SK-N-SH treated with all-trans-retinoic acid at 6 μM for 48 hours (cell line): ENCODE results near the gene WIPF1.

Source experiments
- ATAC-seq: fragments of 200-7000 bp; cut with Tn5 transposase; 3 replicates; pipeline ENCODE4 v1.9.1; 2020; ENCODE audit warnings: mild to moderate bottlenecking, moderate library complexity
- ARNTL ChIP-seq: fragments of 450-650 bp; formaldehyde crosslinking; IDR thresholded peaks from 2 replicates; pipeline ENCODE4 v1.5.0; 2020; ENCODE audit warnings: low read depth, mild to moderate bottlenecking, moderate library complexity, borderline replicate concordance
- BACH2 ChIP-seq: fragments of 250-450 bp; sonication (Bioruptor Pico); IDR thresholded peaks from 2 replicates; pipeline ENCODE4 v1.9.0; 2021; ENCODE audit warnings: mild to moderate bottlenecking, borderline replicate concordance
- CSDC2 ChIP-seq: fragments of 250-450 bp; sonication (Bioruptor Pico); IDR thresholded peaks from 2 replicates; pipeline ENCODE4 v1.5.0; 2020; ENCODE audit warnings: mild to moderate bottlenecking, moderate library complexity
- GLIS3 ChIP-seq: fragments of 250-450 bp; sonication (Bioruptor Pico); IDR thresholded peaks from 2 replicates; pipeline ENCODE4 v1.5.0; 2020; ENCODE audit warnings: mild to moderate bottlenecking, moderate library complexity
- ISL1 ChIP-seq: fragments of 250-450 bp; sonication (Bioruptor Pico); IDR thresholded peaks from 2 replicates; pipeline ENCODE4 v2.1.2; 2022; ENCODE audit warnings: mild to moderate bottlenecking, moderate library complexity
- OSR1 ChIP-seq: fragments of 250-450 bp; sonication (Bioruptor Pico); IDR thresholded peaks from 2 replicates; pipeline ENCODE4 v1.8.0; 2022; ENCODE audit warnings: moderate library complexity, mild to moderate bottlenecking, inconsistent platforms
- PPARA ChIP-seq: fragments of 250-450 bp; sonication (Bioruptor Pico); IDR thresholded peaks from 2 replicates; pipeline ENCODE4 v1.5.0; 2020; ENCODE audit warnings: mild to moderate bottlenecking, borderline replicate concordance
- RARB ChIP-seq: fragments of 250-450 bp; sonication (Bioruptor Pico); IDR thresholded peaks from 2 replicates; pipeline ENCODE4 v1.8.0; 2021; ENCODE audit warnings: mild to moderate bottlenecking, moderate library complexity
- SNAI2 ChIP-seq: fragments of 250-450 bp; sonication (Bioruptor Pico); IDR thresholded peaks from 2 replicates; pipeline ENCODE4 v1.5.0; 2020; ENCODE audit warnings: mild to moderate bottlenecking, moderate library complexity
- TCF4 ChIP-seq: fragments of 250-450 bp; sonication (Bioruptor Pico); IDR thresholded peaks from 2 replicates; pipeline ENCODE4 v1.8.0; 2021; ENCODE audit warnings: mild to moderate bottlenecking, moderate library complexity, borderline replicate concordance
- ZC3H10 ChIP-seq: fragments of 250-450 bp; sonication (Bioruptor Pico); IDR thresholded peaks from 2 replicates; pipeline ENCODE4 v1.5.1; 2021; ENCODE audit warnings: mild to moderate bottlenecking, moderate library complexity
- ZFP3 ChIP-seq: fragments of 250-450 bp; sonication (Bioruptor Pico); IDR thresholded peaks from 2 replicates; pipeline ENCODE4 v1.5.0; 2020; ENCODE audit warnings: mild to moderate bottlenecking, moderate library complexity
- ZFP30 ChIP-seq: fragments of 450-650 bp; formaldehyde crosslinking; IDR thresholded peaks from 2 replicates; pipeline ENCODE4 v1.5.0; 2022; ENCODE audit warnings: mild to moderate bottlenecking, moderate library complexity
- ZNF565 ChIP-seq: fragments of 450-650 bp; formaldehyde crosslinking; conservative IDR thresholded peaks from 2 replicates; pipeline ENCODE4 v1.5.0; 2020; ENCODE audit warnings: low read depth, mild to moderate bottlenecking, moderate library complexity
- ZNF70 ChIP-seq: fragments of 450-650 bp; formaldehyde crosslinking; IDR thresholded peaks from 2 replicates; pipeline ENCODE4 v1.5.0; 2020; ENCODE audit warnings: mild to moderate bottlenecking, moderate library complexity
- ZNF8 ChIP-seq: fragments of 450-650 bp; formaldehyde crosslinking; IDR thresholded peaks from 2 replicates; pipeline ENCODE4 v1.5.0; 2020; ENCODE audit warnings: mild to moderate bottlenecking, moderate library complexity
- TF ChIP-seq, protein P1 (sequence below): fragments of 250-450 bp; sonication (Bioruptor Pico); IDR thresholded peaks from 2 replicates; pipeline ENCODE4 v1.5.1; 2021; ENCODE audit warnings: mild to moderate bottlenecking, moderate library complexity
- TF ChIP-seq, protein P2 (sequence below): fragments of 250-450 bp; sonication (Bioruptor Pico); IDR thresholded peaks from 2 replicates; pipeline ENCODE4 v1.8.0; 2021; ENCODE audit warnings: low read depth, mild to moderate bottlenecking, moderate library complexity, borderline replicate concordance
- TF ChIP-seq, protein P3 (sequence below): fragments of 250-450 bp; sonication (Bioruptor Pico); IDR thresholded peaks from 2 replicates; pipeline ENCODE4 v1.8.0; 2020; ENCODE audit warnings: mild to moderate bottlenecking, moderate library complexity, borderline replicate concordance
- TF ChIP-seq, protein P4 (sequence below): fragments of 250-450 bp; sonication (Bioruptor Pico); IDR thresholded peaks from 2 replicates; pipeline ENCODE4 v1.5.0; 2020; ENCODE audit warnings: mild to moderate bottlenecking, moderate library complexity

Gene WIPF1

DNA sequence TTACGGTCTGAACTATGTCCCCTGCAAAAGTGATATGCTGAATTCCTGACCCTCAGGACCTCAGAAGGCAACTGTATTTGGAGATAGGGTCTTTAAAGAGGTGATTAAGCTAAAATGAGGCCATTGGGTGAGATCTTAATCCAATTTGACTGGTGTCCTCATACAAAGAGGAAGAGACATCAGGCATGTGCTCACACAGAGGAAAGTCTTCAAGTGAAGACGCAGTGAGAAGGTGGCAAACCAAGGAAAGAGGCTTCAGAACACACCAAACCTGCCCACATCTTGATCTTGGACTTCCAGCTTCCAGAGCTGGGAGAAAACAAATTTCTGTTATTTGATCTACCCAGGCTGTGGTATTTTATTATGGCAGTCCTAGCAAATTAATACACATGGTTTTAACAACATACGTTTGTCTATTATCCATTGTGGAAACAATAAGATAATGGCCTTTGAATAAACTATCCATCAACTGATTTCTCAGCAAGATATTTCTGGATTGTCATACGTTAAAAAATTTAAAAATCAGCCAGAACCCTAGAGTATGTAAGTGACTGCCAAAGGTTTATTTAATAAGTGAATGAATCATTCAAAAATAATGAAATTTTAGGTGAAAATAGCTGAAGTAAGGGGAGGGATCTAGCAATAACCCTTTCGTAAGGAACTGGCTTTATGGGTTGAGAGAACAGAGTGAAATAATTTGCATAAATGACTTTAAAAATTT lies 6.5 kb downstream of the WIPF1 start:
- peak; percentile 39; the same call in 1 of the 2 replicates for TF ChIP-seq ZC3H10 (CRISPR knock-in tag)
- TF ChIP-seq OSR1 (CRISPR knock-in tag) = no peak
- TF ChIP-seq CSDC2 (CRISPR knock-in tag) = 0 out of 2 replicates have a peak, but pooled peaks have one; percentile 58
- no peak for TF ChIP-seq BACH2 (CRISPR knock-in tag)
- TF ChIP-seq ZFP30 (CRISPR knock-in tag) = no peak
- no peak for TF ChIP-seq ZNF8 (CRISPR knock-in tag)
- TF ChIP-seq ISL1 (CRISPR knock-in tag) = peak; percentile 94
- TF ChIP-seq ZNF70 (CRISPR knock-in tag) = no peak
- TF ChIP-seq SNAI2 (CRISPR knock-in tag) = peak; percentile 3; the same call in 1 of the 2 replicates
- peak; percentile 60 for ATAC-seq

DNA sequence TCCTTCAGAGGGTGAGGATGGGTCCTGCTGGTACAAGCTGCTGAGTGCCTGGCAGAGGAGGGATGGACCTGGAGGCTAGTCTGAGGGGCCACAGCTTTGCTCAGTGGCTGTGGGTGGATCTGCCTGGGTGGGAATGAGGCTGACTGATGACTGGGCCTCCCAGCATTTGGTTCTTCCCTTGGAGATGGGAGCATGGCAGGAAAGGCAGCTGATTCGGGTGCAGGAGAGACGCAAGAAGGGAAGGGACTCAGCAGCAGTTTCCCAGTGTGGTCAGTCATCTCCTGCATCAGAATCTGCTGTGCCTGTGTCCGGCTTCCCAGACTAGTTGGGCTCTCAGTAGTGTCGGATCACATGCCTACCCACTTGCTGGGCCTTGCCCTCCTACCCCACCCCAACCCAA lies 7.3 kb downstream of the WIPF1 start:
- TF ChIP-seq BACH2 (CRISPR knock-in tag) (no peak), GLIS3 (CRISPR knock-in tag) (no peak), ZFP3 (CRISPR knock-in tag) (no peak), ARNTL (CRISPR knock-in tag) (no peak), PPARA (no peak), ZFP30 (CRISPR knock-in tag) (no peak), ZC3H10 (CRISPR knock-in tag) (no peak), ZNF8 (CRISPR knock-in tag) (no peak), ZNF565 (CRISPR knock-in tag) (no peak), TCF4 (CRISPR knock-in tag) (no peak), OSR1 (CRISPR knock-in tag) (no peak), RARB (CRISPR knock-in tag) (no peak), SNAI2 (CRISPR knock-in tag) (no peak), ISL1 (CRISPR knock-in tag) (no peak)
- TF ChIP-seq, protein P1, sequence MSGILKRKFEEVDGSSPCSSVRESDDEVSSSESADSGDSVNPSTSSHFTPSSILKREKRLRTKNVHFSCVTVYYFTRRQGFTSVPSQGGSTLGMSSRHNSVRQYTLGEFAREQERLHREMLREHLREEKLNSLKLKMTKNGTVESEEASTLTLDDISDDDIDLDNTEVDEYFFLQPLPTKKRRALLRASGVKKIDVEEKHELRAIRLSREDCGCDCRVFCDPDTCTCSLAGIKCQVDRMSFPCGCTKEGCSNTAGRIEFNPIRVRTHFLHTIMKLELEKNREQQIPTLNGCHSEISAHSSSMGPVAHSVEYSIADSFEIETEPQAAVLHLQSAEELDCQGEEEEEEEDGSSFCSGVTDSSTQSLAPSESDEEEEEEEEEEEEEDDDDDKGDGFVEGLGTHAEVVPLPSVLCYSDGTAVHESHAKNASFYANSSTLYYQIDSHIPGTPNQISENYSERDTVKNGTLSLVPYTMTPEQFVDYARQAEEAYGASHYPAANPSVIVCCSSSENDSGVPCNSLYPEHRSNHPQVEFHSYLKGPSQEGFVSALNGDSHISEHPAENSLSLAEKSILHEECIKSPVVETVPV (CRISPR knock-in tag) = no peak
- TF ChIP-seq, protein P2, sequence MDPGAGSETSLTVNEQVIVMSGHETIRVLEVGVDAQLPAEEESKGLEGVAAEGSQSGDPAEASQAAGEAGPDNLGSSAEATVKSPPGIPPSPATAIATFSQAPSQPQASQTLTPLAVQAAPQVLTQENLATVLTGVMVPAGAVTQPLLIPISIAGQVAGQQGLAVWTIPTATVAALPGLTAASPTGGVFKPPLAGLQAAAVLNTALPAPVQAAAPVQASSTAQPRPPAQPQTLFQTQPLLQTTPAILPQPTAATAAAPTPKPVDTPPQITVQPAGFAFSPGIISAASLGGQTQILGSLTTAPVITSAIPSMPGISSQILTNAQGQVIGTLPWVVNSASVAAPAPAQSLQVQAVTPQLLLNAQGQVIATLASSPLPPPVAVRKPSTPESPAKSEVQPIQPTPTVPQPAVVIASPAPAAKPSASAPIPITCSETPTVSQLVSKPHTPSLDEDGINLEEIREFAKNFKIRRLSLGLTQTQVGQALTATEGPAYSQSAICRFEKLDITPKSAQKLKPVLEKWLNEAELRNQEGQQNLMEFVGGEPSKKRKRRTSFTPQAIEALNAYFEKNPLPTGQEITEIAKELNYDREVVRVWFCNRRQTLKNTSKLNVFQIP = no peak
- TF ChIP-seq, protein P3, sequence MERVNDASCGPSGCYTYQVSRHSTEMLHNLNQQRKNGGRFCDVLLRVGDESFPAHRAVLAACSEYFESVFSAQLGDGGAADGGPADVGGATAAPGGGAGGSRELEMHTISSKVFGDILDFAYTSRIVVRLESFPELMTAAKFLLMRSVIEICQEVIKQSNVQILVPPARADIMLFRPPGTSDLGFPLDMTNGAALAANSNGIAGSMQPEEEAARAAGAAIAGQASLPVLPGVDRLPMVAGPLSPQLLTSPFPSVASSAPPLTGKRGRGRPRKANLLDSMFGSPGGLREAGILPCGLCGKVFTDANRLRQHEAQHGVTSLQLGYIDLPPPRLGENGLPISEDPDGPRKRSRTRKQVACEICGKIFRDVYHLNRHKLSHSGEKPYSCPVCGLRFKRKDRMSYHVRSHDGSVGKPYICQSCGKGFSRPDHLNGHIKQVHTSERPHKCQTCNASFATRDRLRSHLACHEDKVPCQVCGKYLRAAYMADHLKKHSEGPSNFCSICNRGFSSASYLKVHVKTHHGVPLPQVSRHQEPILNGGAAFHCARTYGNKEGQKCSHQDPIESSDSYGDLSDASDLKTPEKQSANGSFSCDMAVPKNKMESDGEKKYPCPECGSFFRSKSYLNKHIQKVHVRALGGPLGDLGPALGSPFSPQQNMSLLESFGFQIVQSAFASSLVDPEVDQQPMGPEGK (CRISPR knock-in tag) = no peak
- TF ChIP-seq, protein P4, sequence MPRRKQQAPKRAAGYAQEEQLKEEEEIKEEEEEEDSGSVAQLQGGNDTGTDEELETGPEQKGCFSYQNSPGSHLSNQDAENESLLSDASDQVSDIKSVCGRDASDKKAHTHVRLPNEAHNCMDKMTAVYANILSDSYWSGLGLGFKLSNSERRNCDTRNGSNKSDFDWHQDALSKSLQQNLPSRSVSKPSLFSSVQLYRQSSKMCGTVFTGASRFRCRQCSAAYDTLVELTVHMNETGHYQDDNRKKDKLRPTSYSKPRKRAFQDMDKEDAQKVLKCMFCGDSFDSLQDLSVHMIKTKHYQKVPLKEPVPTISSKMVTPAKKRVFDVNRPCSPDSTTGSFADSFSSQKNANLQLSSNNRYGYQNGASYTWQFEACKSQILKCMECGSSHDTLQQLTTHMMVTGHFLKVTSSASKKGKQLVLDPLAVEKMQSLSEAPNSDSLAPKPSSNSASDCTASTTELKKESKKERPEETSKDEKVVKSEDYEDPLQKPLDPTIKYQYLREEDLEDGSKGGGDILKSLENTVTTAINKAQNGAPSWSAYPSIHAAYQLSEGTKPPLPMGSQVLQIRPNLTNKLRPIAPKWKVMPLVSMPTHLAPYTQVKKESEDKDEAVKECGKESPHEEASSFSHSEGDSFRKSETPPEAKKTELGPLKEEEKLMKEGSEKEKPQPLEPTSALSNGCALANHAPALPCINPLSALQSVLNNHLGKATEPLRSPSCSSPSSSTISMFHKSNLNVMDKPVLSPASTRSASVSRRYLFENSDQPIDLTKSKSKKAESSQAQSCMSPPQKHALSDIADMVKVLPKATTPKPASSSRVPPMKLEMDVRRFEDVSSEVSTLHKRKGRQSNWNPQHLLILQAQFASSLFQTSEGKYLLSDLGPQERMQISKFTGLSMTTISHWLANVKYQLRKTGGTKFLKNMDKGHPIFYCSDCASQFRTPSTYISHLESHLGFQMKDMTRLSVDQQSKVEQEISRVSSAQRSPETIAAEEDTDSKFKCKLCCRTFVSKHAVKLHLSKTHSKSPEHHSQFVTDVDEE (CRISPR knock-in tag) = no peak
- ATAC-seq = no peak

DNA sequence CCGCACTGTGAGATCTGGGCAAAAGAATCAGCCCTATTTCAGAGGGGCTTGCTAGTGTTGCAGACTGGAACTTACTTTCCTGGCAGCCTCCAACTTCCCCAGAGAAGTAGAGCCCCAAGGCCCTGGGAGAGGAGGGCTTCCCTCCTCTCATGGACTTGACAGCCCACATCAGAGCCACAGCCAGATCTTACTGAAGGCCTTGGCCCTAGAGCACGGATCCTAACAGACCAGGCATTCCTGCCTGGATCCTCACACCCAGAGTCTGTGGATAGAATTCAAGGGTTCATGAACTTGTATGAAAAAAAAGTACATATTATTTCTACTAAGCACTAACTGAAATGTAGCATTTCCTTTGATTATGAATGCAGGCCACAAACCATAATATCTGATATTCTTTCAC lies 8.3 kb downstream of the WIPF1 start:
- no peak for TF ChIP-seq CSDC2 (CRISPR knock-in tag)
- TF ChIP-seq, protein P1 (CRISPR knock-in tag) = no peak
- ATAC-seq = no peak
